HT1080 (cell line): ENCODE measurements around the gene GIT1. TPM values are rescaled to one million over a fixed set of nuclear protein-coding genes. Genes with fewer than 3 reads are reported as not detected.
"Not testable (repeated sequence)": the region's sequence is repeated elsewhere in the genome, so short reads cannot be mapped to it uniquely, and the experiment has no call there.

Source experiments
- DNase-seq: peaks from one replicate; pipeline ENCODE4 v3.0.0-alpha.2; 2015; ENCODE audit warnings: low read depth
- total RNA-seq: library from RNA; depleted of rRNA; stranded (reverse); fragments of >200 nt; shearing (Covaris generic); gene quantifications from 2 replicates; pipeline ENCODE4 v1.2.3, GENCODE V29; 2014

The GIT1 gene
- total RNA-seq, 1 experiment from 2014 or later = 97.4 TPM

- DNase-seq = peak; percentile 61
Measured at GRCh38 chr17:29568331-29569244, 20.9 kb downstream of the GIT1 start, which contains the start of gene TP53I13. TP53I13 (plus strand) TSS chr17:29568701; CDS start chr17:29568759, 58 bp downstream.

- DNase-seq = peak; percentile 64
Measured at GRCh38 chr17:29567554-29568330, 21.7 kb downstream of the GIT1 start.

- DNase-seq = no peak
Measured at GRCh38 chr17:29567304-29567553, 22.2 kb downstream of the GIT1 start.

GRCh38 chr17:29566473-29567303 is 22.8 kb downstream of the GIT1 start, which contains the start of gene ABHD15:
ABHD15 (minus strand) TSS chr17:29567037; CDS start chr17:29566966, 71 bp downstream.
- peak; percentile 41 for DNase-seq

GRCh38 chr17:29565643-29566472 is 23.6 kb downstream of the GIT1 start:
- no peak for DNase-seq

DNA sequence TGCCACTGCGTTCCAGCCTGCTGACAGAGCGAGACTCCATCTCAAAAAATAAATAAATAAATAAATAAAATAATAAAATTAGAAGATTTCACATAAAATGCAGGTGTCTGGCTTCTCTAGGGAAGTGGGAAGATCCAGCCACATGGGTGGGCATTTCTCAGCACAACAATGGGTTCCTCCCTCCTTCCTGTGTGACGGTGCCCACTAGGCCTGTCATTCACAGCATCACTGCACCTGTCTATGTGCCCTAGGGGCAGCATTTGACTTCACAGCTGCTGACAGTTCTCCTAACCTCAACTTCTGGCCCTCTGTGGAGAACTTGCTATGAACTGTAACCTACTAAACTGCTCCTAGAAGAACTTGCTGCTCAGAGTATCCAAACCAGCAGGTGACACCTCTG is 25.6 kb downstream of the GIT1 start:
- no peak for DNase-seq

DNA sequence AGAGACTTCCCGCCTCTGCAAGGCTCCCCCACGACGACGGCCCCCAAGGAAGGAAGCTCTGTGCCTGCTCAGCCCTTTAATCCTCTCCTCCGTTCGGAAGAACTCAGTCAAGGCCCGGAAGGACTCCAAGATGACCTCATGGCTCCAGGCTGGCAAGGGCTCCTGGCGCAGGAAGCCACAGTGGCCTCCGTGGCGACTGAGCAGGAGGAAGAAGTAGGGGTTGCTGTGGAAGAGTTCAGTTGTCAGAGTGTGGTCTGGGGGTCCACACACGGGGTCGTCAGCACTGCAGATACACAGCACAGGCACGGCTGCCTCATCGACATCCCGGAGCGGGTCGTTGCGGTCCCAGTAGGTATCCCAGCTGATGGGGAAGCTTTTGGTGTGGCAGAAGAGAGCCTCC is 26.8 kb downstream of the GIT1 start:
- no peak for DNase-seq

GRCh38 chr17:29561554-29562517 is 27.6 kb downstream of the GIT1 start:
- DNase-seq = no peak

DNA sequence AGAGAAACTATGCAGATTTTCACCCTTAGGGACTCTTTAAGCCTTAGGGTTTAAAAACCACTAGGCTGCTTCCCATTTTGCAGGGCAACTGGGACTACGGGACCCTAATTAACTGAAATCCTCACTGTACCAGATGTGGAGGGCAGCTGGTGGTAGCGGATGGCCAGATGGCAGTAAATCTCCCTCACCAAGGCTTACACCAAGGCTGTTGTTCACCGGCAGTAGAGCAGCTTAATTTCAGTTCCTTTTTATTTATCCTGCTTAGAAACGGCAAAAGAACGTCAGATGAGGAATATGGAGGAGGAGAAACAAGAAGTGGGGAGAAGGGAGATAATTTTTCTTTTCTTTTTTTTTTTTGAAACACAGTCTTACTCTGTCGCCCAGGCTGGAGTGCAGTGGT is 29.1 kb downstream of the GIT1 start:
- DNase-seq = no peak

DNA sequence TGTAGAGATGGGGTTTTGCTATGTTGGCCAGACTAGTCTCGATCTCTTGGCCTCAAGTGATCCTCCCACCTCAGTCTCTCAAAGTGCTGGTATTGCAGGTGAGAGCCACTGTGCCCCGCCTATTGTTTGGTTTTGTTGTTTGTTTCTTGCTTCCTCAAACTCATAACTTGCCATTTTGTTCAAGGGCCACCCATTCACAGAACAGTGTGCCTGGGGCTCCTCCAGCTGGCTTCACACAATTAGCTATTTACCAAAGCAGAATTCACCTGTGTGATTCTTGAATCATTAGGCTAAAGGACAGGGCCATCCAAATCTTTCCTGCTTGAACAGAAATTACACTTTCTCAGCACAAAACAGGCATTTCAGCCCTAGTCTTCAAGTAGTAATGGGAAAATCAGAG is 29.8 kb downstream of the GIT1 start:
- DNase-seq = no peak

GRCh38 chr17:29558139-29558538 is 31.3 kb downstream of the GIT1 start:
- not testable (repeated sequence) for DNase-seq

- no peak for DNase-seq
Measured at GRCh38 chr17:29557739-29558116, 31.7 kb downstream of the GIT1 start.

GRCh38 chr17:29557085-29557738 is 32.2 kb downstream of the GIT1 start:
- no peak for DNase-seq

DNA sequence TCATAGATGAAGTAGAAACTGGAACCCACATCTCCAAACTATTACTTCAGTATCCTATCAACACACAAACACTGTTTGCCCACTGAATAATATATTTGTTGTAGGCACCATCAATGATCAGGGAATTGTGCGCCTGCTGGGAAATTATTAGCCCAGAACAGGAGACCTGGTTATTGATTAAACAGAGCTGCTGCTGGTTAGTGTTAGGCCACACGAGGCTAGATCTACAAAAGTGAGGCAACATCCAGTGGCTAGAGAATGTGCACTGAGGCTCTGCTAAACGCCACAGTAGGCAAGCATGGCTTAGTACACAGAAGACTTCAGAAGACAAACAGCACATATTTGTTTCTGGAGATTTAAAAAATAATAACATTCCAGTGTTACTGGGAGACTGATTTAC is 33.6 kb downstream of the GIT1 start:
- no peak for DNase-seq

GRCh38 chr17:29549177-29549923 is 40.1 kb downstream of the GIT1 start:
- DNase-seq = no peak

DNA sequence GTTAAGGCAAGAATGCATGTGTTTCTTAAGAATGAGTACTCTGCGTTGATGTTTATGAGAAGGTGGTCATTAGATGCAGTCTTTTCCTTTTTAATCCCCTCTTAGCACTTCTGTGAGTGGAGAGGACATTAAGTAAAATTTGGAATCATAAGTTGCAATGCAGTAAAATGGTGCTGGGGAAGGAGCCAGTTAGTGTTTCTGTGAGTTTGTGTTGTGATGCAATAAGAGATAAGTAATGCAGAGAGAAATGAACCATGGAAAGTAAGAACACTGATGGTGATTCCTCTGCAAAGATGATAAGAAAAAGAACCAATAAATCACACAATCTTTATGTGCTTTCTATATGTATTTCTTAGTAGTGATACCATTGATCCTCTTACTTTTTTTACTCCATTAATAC is 42.6 kb downstream of the GIT1 start:
- DNase-seq = no peak

- no peak for DNase-seq
Measured at GRCh38 chr17:29546085-29546484, 43.4 kb downstream of the GIT1 start.

DNA sequence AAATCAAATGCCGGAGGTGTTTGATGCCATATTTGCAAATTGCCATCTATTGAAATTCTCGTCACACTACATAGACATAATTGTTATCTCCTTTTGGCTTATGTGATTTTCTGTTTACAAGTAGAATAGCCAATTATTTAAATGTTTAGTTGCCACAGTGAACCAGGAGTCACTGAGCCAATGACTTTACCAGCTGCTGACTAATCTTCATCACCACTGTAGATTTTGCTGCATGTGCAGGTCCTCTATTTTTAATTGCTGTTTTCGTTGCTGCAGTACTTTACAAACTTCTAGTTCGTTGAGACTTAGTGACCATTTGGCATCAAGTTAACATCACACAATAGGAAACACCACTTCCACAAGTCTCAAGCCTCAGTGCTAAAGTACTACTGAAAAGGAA is 45.4 kb downstream of the GIT1 start:
- DNase-seq = no peak
